ENCODE measurements around the gene REV3L.
"Not testable (repeated sequence)": the region's sequence is repeated elsewhere in the genome, so short reads cannot be mapped to it uniquely, and the experiment has no call there.

Gene REV3L

GRCh38 chr6:111478749-111479148 lies 4.3 kb downstream of the REV3L start:
- TF ChIP-seq, protein P1, sequence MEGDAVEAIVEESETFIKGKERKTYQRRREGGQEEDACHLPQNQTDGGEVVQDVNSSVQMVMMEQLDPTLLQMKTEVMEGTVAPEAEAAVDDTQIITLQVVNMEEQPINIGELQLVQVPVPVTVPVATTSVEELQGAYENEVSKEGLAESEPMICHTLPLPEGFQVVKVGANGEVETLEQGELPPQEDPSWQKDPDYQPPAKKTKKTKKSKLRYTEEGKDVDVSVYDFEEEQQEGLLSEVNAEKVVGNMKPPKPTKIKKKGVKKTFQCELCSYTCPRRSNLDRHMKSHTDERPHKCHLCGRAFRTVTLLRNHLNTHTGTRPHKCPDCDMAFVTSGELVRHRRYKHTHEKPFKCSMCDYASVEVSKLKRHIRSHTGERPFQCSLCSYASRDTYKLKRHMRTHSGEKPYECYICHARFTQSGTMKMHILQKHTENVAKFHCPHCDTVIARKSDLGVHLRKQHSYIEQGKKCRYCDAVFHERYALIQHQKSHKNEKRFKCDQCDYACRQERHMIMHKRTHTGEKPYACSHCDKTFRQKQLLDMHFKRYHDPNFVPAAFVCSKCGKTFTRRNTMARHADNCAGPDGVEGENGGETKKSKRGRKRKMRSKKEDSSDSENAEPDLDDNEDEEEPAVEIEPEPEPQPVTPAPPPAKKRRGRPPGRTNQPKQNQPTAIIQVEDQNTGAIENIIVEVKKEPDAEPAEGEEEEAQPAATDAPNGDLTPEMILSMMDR (IDR thresholded peaks at IDR 0.05; ENCODE audit: control insufficient read depth, insufficient read depth, low read depth, low read length, missing control alignments), result peak; percentile 44
- H3K4me3 ChIP-seq (ENCODE audit: control insufficient read depth, low read depth, low read length), result no peak overlapping the region
- DNase-seq (ENCODE audit: low read depth), result no peak

DNA sequence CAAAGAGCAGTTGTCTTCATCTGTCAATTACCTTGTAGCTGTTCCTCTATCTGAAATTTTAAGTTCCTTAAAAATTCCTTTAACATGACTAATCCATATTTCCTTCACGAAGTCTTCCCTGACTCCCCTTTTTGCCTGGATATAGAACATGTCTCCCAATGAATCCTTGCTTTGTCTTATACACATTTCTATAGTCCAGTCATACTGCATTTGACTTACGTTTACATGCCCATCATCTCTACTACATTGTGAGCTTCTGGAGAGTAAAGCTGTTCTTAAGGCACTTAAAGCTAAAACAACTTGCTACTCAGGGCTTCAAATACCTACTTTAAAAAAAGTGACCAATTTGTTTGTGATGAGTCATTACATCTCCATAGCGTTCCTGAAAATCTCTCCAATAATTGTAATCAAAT lies 4.9 kb downstream of the REV3L start:
- DNase-seq (ENCODE audit: low read depth), result no peak
- no peak overlapping the region for H3K4me3 ChIP-seq (ENCODE audit: control insufficient read depth, low read depth, low read length)
- TF ChIP-seq, protein P1 (IDR thresholded peaks at IDR 0.05; ENCODE audit: control insufficient read depth, insufficient read depth, low read depth, low read length, missing control alignments), result no peak

- no peak for DNase-seq (ENCODE audit: low read depth)
- TF ChIP-seq, protein P1 (IDR thresholded peaks at IDR 0.05; ENCODE audit: control insufficient read depth, insufficient read depth, low read depth, low read length, missing control alignments), result no peak
- H3K4me3 ChIP-seq (ENCODE audit: control insufficient read depth, low read depth, low read length), result no peak overlapping the region
These were observed 5.5 kb downstream of the REV3L start for GRCh38 chr6:111477481-111477938.

DNA sequence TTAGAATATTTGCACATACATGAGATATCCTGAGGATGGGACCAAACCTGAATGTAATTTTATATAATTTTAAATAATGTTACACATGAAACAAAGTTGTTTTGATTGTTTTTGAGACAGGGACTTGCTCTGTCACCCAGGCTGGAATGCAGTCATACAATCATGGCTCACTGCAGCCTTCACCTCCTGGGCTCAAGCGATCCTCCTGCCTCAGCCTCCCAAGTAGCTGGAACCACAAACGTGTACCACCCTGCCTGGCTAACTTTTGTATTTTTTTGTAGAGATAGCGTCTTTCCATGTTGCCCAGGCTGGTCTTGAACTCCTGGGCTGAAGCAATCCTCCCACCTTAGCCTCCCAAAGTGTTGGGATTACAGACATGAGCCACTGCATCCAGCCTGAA lies 7.0 kb downstream of the REV3L start:
- not testable (repeated sequence) for DNase-seq (ENCODE audit: low read depth); H3K4me3 ChIP-seq (ENCODE audit: control insufficient read depth, low read depth, low read length)

GRCh38 chr6:111474771-111475170 lies 8.2 kb downstream of the REV3L start:
- DNase-seq (ENCODE audit: low read depth), result no peak
- H3K4me3 ChIP-seq (ENCODE audit: control insufficient read depth, low read depth, low read length), result no peak overlapping the region
- TF ChIP-seq, protein P1 (IDR thresholded peaks at IDR 0.05; ENCODE audit: control insufficient read depth, insufficient read depth, low read depth, low read length, missing control alignments), result no peak

DNA sequence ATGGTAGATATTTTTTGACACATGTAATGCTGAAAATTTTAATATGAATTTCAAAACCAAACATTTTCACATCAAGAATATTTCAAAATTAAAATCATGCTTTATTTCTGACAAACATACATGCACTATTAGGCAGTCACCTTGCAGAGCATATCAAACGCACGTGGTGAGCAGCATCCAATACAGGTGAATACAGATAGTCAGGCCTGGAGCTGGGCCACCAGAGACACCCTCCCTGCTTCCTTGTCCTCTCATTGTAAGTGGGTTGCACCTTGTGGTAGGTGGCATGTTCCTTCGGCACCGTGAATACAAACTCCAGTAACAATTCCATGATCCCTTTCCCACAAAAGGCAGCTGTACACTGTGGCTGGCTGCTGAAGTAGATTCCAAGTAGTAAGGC lies 8.9 kb downstream of the REV3L start:
- no peak for DNase-seq (ENCODE audit: low read depth)
- H3K4me3 ChIP-seq (ENCODE audit: control insufficient read depth, low read depth, low read length), result no peak overlapping the region
- TF ChIP-seq, protein P1 (IDR thresholded peaks at IDR 0.05; ENCODE audit: control insufficient read depth, insufficient read depth, low read depth, low read length, missing control alignments), result no peak

- no peak for DNase-seq (ENCODE audit: low read depth)
- no peak overlapping the region for H3K4me3 ChIP-seq (ENCODE audit: control insufficient read depth, low read depth, low read length)
- TF ChIP-seq, protein P1 (IDR thresholded peaks at IDR 0.05; ENCODE audit: control insufficient read depth, insufficient read depth, low read depth, low read length, missing control alignments), result no peak
These were observed 10.0 kb downstream of the REV3L start for GRCh38 chr6:111472933-111473435.

Measured in AG09309 (cell line).